Measurements from ENCODE around the gene ZNF217.

The ZNF217 gene

GRCh38 chr20:53602661-53603060, 9.0 kb upstream of the ZNF217 start:
- no peak for TF ChIP-seq CTCF (IDR thresholded peaks at IDR 0.05; ENCODE audit: insufficient read depth, low read length, poor library complexity, severe bottlenecking)
- H3K36me3 ChIP-seq (ENCODE audit: control insufficient read depth, insufficient read depth, low read length): no peaks in the 10 kb centered on the region
- no peak overlapping the region for H3K4me3 ChIP-seq (replicated peaks; ENCODE audit: low read depth, low read length)
- H3K27me3 ChIP-seq (replicated peaks; ENCODE audit: control insufficient read depth, insufficient read depth, low read length): no peaks in the 10 kb centered on the region
- DNase-seq (ENCODE audit: extremely low read depth, insufficient read length): no peak

GRCh38 chr20:53599910-53600632, 6.4 kb upstream of the ZNF217 start:
- no peaks in the 10 kb centered on the region for H3K36me3 ChIP-seq (ENCODE audit: control insufficient read depth, insufficient read depth, low read length)
- no peak overlapping the region for H3K4me3 ChIP-seq (replicated peaks; ENCODE audit: low read depth, low read length)
- no peaks in the 10 kb centered on the region for H3K27me3 ChIP-seq (replicated peaks; ENCODE audit: control insufficient read depth, insufficient read depth, low read length)
- no peak for DNase-seq (ENCODE audit: extremely low read depth, insufficient read length)
- TF ChIP-seq CTCF (IDR thresholded peaks at IDR 0.05; ENCODE audit: insufficient read depth, low read length, poor library complexity, severe bottlenecking): no peak

DNA sequence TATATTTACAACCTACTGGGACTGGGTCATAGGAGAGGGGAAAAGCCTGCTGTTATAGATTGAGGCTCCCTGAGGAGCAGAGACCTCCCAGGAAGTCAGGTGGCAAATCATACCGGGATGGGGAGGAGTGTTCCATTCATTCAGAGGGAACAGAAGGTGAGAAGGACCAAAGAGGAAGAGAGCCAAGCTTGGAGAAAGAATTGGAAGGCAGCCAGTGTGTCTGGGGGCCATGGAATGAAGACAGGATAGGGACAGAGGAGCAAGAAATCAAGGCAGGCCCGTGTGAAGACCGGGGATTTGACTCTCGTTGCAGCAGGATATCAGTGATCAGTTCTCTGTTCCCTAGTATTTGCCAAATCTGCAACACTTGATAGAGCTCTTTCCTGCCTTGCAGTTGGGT, 5.7 kb upstream of the ZNF217 start:
- Histone ChIP-seq H3K27me3 (replicated peaks; ENCODE audit: control insufficient read depth, insufficient read depth, low read length) (no peaks in the 10 kb centered on the region), H3K36me3 (ENCODE audit: control insufficient read depth, insufficient read depth, low read length) (no peaks in the 10 kb centered on the region), H3K4me3 (replicated peaks; ENCODE audit: low read depth, low read length) (no peak overlapping the region)
- DNase-seq (ENCODE audit: extremely low read depth, insufficient read length): no peak
- no peak for TF ChIP-seq CTCF (IDR thresholded peaks at IDR 0.05; ENCODE audit: insufficient read depth, low read length, poor library complexity, severe bottlenecking)

- no peaks in the 10 kb centered on the region for H3K36me3 ChIP-seq (ENCODE audit: control insufficient read depth, insufficient read depth, low read length)
- no peak for DNase-seq (ENCODE audit: extremely low read depth, insufficient read length)
- H3K27me3 ChIP-seq (replicated peaks; ENCODE audit: control insufficient read depth, insufficient read depth, low read length): no peaks in the 10 kb centered on the region
- no peak for TF ChIP-seq CTCF (IDR thresholded peaks at IDR 0.05; ENCODE audit: insufficient read depth, low read length, poor library complexity, severe bottlenecking)
- no peak overlapping the region for H3K4me3 ChIP-seq (replicated peaks; ENCODE audit: low read depth, low read length)
Observed at GRCh38 chr20:53599044-53599362, 5.4 kb upstream of the ZNF217 start.

- Histone ChIP-seq H3K4me3 (replicated peaks; ENCODE audit: low read depth, low read length) (no peak overlapping the region), H3K27me3 (replicated peaks; ENCODE audit: control insufficient read depth, insufficient read depth, low read length) (no peaks in the 10 kb centered on the region), H3K36me3 (ENCODE audit: control insufficient read depth, insufficient read depth, low read length) (no peaks in the 10 kb centered on the region)
- TF ChIP-seq CTCF (IDR thresholded peaks at IDR 0.05; ENCODE audit: insufficient read depth, low read length, poor library complexity, severe bottlenecking): no peak
- no peak for DNase-seq (ENCODE audit: extremely low read depth, insufficient read length)
Observed at GRCh38 chr20:53598140-53599043, 4.8 kb upstream of the ZNF217 start.

Measured in GM06990 (cell line).